Pons (tissue), 1 donor: Measurements from ENCODE around the gene DNA2.
"Not testable (repeated sequence)": the region's sequence is repeated elsewhere in the genome, so short reads cannot be mapped to it uniquely, and the experiment has no call there.

Experiments used
- DNase-seq: peaks from one replicate; pipeline ENCODE4 v3.0.0-alpha.2; 2016; ENCODE audit warnings: low spot score

The DNA2 gene

GRCh38 chr10:68471586-68472408 lies at the start of gene DNA2:
Gene DNA2 (minus strand): TSS chr10:68471973. CDS start chr10:68471864, 109 bp downstream.
- DNase-seq: peak; percentile 56

- DNase-seq: not testable (repeated sequence)
Observed at GRCh38 chr10:68518609-68519008, 46.8 kb upstream of the DNA2 start.

GRCh38 chr10:68517188-68517587 lies 45.4 kb upstream of the DNA2 start:
- DNase-seq: no peak

DNA sequence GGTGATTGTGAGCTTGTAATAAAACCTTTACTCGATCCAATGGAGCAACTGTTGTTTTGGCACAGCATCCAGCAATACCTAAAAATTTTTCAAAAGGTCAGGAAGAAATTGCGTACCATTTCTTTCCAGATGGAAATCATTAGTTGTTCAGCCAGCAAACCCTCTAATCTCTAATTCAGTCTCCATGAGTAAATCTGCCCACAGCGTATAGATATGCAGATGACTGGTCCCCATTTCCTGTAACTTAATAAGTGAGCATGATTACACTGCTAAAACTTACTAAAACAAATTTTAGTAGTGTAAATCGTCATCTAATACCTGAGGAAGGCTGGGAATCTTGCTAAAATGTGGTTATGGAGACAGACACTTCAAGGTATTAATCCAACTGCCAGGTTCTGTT lies 45.0 kb upstream of the DNA2 start:
- no peak for DNase-seq

DNA sequence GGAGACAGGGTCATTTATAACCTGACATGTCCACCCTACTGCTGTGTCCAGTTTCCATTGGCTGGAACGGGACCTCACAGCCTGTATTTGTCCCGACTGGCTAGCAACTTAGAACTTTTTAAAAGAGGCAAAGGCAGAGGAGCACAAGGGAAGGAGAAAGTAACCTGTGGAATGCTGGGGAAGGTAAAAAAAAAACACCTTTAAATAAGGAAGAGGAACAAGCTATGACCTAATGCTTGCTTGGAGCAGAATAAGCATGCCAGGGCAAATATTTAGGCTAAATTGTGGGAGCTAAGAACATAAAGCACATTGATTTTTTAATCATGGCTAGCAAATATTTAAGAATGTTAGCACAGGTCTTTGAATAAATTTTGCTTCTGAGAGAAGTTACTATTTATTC lies 44.4 kb upstream of the DNA2 start:
- DNase-seq: not testable (repeated sequence)

- no peak for DNase-seq
Observed at GRCh38 chr10:68508090-68508489, 36.3 kb upstream of the DNA2 start.

DNA sequence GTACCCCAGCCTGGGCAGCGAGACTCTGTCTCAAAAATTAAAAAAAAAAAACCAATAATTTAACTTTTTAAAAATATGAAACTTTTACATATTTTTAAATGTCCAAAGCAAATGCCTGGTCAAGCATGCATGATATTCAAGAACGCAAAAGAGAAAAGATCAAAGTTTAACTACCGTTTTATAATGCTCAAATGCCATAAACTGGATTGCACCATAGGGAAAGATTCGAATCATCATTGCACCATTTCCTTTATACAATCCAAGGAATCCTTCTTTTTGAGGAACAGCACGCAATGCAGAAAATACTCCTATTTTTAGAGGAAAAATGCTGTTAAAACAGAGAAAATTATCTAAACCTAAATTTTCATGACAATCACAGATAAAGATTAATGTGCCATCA lies 34.6 kb upstream of the DNA2 start:
- DNase-seq: no peak

DNA sequence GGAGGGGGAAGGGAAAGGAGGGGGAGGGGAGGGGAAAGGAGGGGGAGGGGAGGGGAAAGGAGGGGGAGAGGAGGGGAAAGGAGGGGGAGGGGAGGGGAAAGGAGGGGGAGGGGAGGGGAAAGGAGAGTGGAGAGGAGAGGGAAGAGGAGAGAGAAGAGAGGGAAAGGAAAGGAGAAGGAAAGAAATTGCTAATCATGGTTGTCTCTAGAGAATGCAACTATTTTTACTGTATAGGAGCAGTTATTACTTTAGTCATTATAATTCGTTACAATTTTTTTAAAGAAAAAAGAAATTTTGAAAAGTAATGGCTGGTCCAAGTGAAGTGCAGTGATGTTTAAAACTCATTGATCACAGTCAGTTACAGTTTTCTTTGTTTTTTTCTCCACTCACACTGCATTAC lies 31.1 kb upstream of the DNA2 start:
- no peak for DNase-seq

- DNase-seq: no peak
Observed at GRCh38 chr10:68501691-68502090, 29.9 kb upstream of the DNA2 start.

DNA sequence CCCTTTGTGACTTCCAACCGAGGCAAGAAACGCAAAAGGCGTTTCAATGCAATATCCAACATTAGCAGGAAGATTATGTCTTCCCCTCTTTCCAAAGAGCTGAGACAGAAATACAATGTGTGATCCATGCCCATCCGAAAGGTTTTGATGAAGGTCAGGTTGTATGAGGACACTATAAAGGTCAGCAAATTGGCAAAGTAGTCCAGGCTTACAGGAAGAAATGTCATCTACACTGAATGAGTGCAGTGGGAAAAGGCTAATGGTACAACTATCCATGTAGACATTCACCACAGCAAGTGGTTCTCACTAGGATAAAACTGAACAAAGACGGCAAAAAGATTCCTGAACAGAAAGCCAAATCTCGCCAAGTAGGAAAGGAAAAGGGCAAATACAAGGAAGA lies 27.8 kb upstream of the DNA2 start:
- no peak for DNase-seq

DNA sequence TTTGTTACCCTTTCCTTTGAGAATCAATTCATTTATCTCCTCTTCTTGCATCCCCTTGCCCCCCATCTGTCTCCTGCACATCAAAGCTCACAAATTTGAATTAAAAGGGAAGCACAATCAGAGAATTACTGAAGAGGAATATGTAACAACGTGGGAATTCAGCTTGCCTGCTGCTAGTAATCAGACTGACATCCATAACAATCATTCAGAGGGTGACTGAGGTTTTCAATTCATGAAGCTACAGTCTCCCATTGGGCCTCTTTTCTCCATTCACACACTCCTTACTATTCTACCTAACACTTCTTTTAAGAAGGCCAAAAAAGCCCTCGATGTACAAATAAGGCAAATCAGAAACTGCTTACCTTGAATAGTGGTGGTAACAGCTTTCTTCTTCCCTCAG lies 24.3 kb upstream of the DNA2 start:
- DNase-seq: no peak

- DNase-seq: no peak
Observed at GRCh38 chr10:68492118-68492517, 20.3 kb upstream of the DNA2 start.

- no peak for DNase-seq
Observed at GRCh38 chr10:68489919-68490318, 18.1 kb upstream of the DNA2 start.

GRCh38 chr10:68474021-68474420 lies 2.2 kb upstream of the DNA2 start:
- DNase-seq: no peak

DNA sequence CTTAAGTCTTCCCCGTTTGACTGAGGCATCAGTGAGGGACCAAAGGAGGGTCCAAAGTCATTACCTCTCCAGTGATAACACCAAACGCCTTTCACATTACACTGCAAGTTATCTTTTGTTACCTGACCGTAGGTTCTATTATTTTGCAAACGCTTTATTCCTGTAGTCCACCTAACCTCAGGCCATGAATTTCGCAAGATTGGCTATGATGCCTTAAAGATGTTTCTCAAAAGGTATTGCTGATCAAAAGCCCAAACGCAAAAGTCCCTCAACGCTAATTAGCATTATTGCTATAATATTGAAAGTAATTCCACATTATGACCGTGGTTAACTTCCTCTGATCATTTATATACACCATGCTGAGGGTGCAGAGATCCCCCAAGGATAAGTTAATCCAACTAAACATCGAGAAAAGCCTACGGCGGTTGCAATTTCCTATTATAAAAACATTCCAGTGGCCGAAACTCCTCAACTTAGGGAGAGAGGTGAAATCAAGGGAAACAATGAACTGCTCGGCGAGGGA lies 649 bp downstream of the DNA2 start:
- no peak for DNase-seq

GRCh38 chr10:68470300-68470699 lies 1.5 kb downstream of the DNA2 start:
- no peak for DNase-seq

DNA sequence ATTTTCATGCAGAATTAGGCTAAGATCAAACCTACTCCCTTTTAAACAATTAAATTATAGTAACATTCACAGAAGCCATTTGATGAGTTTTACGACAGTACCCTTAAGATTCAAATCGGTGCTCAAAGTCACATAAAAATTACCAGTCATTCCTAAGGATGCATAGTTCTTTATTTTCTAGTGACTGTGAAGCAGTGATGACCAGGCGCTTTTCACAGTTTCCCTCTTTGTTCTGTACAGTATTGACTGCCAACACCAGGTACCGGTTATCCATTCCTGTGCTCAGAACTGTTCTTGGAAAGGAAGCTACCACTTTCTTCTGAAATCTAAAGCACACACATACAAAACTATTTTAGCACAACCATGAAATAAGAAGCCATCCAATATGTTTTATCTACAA lies 1.9 kb downstream of the DNA2 start:
- no peak for DNase-seq

GRCh38 chr10:68464729-68465128 lies 7.0 kb downstream of the DNA2 start:
- DNase-seq: not testable (repeated sequence)

- DNase-seq: no peak
Observed at GRCh38 chr10:68463365-68464093, 8.2 kb downstream of the DNA2 start.

DNA sequence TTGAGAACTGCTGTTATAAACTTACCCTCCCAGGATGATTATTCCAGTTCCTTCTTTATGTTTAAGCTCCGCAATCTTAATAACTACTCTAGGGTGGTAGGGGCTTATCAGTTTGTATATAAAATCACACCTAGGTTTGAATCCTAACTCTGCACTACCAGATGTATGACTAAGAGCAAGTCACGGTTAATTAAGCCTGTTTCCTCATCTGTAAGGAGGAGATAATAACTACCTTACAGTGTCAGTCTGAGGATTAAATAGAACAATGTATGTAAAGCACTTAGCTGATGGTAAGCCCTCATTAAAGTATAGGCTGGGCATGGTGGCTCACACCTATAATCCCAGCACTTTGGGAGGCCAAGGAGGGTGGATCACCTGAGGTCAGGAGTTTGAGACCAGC lies 9.2 kb downstream of the DNA2 start:
- no peak for DNase-seq

GRCh38 chr10:68461032-68461431 lies 10.7 kb downstream of the DNA2 start:
- DNase-seq: no peak

- DNase-seq: peak; percentile 58
Observed at GRCh38 chr10:68449698-68450097, 22.1 kb downstream of the DNA2 start.

DNA sequence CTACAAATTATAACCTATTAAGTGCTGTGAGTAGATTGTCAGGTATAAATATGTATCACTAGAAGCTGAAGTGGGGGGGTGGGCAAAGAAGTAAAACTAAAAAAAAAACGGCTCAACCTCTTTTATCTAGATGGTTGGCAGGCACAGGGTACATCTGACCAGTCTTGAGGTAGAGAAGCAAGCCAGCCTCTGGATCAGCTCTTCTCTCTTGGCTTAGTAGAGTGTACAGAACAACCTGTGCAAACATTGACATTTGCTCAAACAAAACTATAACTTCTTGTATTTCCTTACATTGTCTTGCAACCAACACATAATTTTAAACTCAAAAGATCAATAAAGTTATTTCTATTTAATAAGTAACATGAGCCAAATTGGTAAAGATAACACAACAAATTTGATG lies 25.6 kb downstream of the DNA2 start:
- no peak for DNase-seq
